GM19467 (cell line): ENCODE data around the gene KCNAB1.
"Not testable (repeated sequence)": the region's sequence is repeated elsewhere in the genome, so short reads cannot be mapped to it uniquely, and the experiment has no call there.

Source experiments
- ATAC-seq: cut with Tn5 transposase; IDR thresholded peaks from one replicate; pipeline ENCODE4 v1.9.1; 2021; ENCODE audit warnings: mild to moderate bottlenecking, moderate library complexity; ENCODE audit not compliant: unreplicated experiment

KCNAB1 gene

DNA sequence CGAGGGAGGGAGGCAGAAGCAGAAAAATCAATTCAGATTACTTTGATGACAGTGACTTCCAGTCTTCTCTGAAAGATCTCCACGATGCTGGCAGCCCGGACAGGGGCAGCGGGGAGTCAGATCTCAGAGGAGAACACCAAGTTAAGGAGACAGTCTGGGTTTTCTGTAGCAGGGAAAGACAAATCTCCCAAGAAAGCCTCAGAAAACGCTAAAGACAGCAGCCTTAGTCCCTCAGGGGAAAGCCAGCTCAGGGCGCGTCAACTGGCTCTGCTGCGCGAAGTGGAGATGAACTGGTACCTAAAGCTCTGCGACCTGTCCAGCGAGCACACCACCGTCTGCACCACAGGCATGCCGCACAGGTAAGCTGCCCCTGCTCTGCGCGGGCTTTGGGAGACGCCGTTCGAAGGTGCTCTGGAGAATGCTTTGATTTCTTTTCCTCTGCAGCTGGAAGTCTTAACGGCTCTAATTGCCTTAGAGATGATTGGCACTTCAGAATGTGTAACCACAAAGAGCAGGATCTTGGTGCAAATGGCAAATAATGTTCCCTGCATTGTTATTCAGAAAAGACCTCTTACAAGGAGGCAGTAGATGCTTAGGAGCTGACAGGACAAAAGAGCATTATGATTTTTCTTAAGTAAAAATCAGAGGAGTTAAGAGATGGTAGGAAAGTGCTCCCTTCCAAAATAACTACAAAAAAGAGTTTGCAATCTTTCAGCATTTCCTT, at the start of gene KCNAB1:
TSS of gene KCNAB1 (plus strand) at position 51 of the 724 bp plus-strand sequence.
- no peak for ATAC-seq

DNA sequence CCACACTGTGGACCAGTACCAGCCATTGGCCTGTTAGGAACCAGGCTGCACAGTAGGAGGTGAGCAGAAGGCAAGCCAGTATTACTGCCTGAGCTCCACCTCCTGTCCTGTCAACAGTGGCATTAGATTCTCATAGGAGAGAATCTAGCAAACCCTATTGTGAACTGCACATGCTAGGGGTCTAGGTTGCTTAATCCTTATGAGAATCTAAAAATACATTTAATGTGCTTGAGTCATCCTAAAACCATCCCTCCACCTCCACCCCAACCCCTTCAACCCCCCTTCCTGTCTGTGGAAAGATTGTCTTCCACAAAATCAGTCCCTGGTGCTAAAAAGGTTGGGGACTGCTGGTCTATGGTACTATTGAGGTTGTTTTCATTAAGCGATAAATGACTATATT, 49.3 kb upstream of the KCNAB1 start:
- ATAC-seq: no peak

DNA sequence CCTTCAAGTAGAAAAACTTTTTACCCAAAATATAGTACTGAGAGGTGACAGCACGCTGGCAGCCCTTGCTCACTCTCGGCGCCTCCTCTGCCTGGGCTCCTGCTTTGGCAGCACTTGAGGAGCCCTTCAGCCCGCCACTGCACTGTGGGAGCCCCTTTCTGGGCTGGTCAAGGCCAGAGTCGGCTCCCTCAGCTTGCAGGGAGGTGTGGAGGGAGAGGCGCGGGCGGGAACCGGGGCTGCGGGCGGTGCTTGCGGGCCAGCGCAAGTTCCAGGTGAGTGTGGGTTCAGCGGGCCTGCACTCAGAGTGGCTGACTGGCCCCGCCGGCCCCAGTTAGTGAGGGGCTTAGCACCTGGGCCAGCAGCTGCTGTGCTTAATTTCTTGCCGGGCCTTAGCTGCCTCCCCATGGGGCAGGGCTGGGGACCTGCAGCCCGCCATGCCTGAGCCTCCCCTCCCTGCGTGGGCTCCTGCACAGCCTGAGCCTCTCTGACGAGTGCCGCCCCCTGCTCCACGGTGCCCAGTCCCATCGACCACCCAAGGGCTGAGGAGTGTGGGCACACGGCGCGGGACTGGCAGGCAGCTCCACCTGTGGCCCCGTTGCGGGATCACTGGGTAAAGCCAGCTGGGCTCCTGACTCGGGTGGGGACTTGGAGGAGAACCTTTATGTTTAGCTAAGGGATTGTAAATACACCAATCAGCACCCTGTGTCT, 47.3 kb upstream of the KCNAB1 start:
- ATAC-seq: not testable (repeated sequence)

DNA sequence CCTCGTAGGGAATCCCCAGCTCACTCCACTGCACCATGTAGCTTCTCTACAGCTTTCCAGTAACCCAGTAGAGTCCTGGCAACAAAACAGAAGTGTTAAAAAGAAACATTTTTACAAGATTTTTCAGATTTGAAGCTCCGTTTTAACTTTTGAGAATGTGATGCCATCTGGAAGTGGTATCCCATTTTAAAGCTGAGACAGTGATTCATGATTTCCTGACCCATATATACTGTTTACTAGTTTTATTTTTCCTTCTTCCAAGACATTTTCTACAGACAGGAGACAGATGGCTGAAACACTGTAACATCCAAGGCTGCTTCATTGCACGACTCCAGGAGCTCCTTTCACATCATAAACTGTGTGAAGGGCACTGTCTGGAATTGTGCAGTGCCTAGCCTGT, 30.3 kb upstream of the KCNAB1 start:
- ATAC-seq: no peak

DNA sequence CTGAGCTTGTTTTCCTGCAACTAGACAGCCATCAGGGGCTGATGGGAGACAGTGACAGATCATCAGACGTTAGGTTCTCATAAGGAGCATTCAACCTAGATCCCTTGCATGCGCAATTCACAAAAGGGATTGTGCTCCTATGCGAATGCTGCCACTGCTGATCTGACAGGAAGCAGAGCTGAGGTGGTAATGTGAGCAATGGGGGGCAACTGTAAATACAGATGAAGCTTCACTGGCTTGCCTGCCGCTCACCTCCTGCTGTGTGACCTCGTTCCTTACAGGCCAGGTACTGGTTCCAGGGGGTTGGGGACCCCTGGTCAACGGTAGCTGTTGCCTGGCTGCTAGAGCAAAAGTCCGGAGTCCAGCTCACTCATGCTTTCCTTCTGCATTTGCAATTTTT, 26.4 kb upstream of the KCNAB1 start:
- no peak for ATAC-seq

DNA sequence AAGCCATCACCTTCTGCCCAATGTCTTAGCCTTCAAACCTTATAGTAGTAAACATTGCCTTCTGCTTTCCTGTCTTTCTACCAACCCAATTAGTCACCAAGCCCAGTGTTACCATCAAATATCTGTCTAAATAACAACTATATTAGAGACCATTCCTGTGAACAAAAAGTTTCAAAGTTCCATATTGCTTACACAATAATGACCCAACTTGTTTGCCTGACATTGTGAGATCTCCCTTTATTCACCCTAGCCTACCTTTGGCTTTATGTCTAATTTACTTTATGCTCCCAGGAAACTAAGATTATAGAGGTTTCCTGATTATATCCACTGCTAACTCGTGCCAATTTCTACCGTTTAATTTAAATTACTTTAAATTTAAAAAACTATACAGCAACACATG, 26.0 kb upstream of the KCNAB1 start:
- ATAC-seq: no peak

DNA sequence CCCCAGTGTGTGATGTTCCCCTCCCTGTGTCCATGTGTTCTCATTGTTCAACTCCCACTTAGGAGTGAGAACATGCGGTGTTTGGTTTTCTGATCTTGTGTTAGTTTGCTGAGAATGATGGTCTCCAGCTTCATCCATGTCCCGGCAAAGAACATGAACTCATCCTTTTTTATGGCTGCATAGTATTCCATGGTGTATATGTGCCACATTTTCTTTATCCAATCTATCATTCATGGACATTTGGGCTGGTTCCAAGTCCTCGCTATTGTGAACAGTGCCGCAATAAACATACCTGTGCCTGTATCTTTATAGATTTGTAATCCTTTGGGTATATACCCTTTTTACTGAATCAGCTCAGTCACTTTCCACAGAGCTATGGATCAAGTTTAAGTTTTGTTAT, 24.7 kb upstream of the KCNAB1 start:
- not testable (repeated sequence) for ATAC-seq

DNA sequence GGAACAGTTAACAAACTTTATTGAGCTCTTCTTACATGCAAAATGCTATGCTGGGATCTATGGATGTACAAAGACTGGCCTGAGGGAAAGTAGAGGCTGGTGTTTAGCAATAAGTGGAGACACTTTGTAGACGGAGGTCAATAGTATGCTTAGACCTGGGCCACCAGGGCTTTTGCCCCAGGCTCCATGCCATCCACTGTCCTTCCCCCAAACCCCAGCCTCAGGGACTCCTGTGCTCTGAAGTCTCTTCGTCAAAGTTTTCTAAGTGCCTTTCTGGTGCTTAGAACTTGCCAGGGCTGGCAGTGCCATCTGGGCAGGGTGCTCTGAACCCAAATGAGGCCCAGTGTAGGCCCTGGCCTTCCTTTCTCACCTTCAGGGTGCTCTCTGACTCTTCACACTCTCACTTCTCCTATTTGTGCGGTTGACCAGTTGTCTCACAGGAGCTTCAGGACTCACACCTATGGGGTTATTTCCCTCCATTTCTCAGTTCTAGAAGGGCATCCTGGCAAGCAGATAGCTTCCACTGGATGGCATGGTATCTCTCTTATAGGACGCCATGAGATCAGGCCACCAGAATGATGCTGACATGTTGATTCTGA, 21.8 kb upstream of the KCNAB1 start:
- no peak for ATAC-seq

DNA sequence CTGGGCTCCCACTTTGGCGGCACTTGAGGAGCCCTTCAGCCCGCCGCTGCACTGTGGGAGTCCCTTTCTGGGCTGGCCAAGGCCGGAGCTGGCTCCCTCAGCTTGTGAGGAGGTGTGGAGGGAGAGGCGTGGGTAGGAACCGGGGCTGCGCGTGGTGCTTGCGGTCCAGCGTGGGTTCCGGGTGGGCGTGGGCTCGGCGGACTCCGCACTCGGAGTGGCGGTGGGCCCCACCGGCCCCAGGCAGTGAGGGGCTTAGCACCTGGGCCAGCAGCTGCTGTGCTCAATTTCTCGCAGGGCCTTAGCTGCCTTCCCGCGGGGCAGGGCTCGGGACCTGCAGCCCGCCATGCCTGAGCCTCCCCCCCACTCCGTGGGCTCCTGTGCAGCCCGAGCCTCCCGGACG, 21.0 kb upstream of the KCNAB1 start:
- ATAC-seq: not testable (repeated sequence)

DNA sequence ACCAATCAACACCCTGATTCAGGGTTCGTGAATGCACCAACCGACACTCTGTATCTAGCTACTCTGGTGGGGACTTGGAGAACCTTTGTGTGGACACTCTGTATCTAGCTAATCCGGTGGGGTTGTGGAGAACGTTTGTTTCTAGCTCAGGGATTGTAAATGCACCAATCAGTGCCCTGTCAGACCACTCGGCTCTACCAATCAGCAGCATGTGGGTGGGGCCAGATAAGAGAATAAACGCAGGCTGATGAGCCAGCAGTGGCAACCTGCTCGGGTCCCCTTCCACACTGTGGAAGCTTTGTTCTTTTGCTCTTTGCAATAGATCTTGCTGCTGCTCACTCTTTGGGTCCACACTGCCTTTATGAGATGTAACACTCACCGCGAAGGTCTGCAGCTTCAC, 20.4 kb upstream of the KCNAB1 start:
- not testable (repeated sequence) for ATAC-seq

DNA sequence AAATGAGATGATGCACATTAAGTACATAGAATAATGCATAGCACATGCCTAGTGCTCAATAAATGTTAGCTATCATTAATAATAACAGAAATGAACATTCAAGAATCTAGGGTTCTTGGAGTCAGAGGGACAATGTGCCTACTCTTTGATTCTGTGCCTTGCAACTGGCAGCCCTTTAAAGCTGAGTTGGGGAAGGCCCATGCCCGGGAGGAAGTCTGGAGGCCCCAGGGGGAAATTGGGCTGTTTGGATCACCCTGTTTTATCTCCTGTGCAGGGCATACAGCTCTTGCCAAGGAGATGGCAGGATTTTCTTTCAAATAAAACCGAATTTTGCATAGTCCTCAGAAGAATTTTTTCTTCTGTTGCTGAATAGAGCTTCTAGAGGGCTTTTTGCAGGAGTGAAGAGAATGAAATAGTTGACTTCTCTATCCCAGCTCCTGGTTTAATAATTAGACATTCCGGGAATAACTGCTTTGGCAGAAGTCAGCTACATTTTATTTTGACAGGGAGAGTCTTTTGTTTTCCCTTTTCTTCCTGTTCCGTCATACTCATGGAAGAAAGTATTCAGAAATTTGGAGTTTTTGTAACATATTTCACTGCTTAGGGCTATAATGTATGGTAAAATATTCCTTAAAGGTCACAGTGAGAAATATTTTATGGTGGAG, 18.0 kb upstream of the KCNAB1 start:
- no peak for ATAC-seq

DNA sequence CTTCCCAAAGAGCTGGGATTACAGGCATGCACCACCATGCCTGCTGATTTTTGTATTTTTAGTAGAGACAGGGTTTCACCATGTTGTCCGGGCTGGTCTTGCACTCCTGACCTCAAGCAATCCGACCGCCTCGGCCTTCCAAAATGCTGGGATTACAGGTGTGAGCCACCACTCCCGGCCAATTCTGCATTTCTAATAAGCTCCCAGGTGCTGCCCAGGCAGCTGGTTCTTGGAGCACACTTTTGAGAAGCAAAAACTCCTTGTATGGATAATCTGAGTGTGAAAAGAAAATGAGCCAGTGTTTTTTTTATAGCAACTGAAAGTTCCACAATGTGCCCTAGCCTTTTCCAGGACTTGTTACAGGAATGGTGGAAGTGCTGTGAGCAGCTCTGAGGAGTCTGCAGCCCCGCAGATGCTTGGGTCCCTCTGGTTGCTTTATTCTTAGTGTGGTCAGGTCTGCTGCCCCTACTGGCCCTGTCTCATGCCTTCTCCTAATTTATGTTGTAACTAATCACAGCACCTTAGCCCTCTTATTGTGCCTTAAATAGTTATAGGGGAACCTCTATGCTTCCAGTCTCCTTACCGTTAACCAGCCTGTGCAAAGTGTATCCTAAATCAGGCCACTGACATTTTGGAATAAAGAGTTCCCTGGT, 13.5 kb upstream of the KCNAB1 start:
- no peak for ATAC-seq

DNA sequence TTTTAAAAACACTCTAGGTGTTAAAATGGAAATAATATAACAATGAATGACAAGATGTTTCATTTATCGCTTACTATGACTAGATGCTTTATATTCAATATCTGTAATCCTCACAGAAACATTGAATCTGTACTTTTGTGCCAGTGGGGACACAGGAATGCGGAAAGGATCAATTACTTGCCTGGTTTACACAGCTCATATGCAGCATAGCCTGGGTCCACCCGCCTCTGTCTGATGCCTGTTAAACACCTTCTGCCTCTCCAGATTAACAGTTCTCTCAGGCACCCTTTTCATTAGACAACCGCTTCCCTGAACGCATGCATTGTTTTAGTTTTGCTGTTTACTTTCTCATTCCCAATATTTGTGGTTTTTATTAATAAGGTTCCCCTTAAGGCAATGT, 12.9 kb upstream of the KCNAB1 start:
- no peak for ATAC-seq

DNA sequence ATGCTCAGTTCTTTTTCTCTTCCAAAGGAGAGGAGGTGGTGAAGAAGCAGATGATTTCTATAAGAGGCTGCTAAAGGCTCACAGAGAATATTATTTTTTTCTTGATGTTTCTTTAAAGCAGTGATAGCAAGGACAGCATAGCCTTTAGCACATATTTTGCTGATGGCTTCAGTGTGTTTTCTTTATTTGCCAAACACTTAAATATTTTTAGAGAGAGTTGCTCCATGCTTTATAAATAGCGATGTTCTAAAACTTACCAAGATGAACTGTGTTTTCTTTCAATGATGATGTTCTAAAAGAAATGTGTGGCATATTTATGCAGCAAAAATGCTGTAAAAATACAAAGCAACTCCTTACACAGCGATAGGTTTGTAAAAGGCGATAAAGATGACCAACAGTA, 11.8 kb upstream of the KCNAB1 start:
- no peak for ATAC-seq

DNA sequence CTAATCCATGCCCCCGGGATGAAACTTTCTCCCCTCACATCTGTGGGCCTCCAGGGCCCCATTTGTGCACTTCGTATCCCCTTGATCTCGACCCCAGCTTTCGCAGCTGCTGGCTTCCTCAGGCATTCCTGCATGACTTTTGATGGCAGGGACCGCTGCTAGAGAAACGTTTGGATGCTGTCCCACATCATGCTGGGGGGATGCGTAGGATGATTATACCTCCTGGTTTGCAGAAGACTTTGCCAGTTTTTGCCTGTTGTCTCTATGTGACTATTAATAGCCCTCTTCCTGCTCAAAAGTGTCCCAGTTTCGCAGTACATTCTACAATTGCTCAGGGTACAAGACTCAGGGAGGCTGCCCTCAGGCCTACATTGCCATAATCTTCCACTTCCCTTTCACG, 10.4 kb upstream of the KCNAB1 start:
- ATAC-seq: no peak

DNA sequence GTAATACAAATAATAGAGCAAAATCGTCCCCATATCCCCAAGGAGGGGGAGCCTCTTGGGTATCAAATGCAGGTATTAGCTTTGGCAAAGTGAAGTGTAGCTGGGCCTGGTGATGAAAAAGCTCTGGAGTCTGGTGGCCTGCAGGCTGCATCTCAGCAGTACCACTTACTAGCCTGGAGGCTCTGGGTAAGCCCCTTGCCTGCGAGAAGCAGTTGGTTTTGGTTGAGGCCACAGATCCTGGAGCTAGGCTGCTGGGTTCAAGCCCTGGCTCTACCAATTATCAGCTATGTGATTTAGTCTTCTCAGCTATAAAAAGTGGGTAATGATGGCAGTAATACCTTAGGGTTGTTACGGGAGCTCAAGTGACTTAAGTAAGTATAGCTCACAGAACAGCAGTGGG, 6.1 kb downstream of the KCNAB1 start:
- ATAC-seq: no peak

DNA sequence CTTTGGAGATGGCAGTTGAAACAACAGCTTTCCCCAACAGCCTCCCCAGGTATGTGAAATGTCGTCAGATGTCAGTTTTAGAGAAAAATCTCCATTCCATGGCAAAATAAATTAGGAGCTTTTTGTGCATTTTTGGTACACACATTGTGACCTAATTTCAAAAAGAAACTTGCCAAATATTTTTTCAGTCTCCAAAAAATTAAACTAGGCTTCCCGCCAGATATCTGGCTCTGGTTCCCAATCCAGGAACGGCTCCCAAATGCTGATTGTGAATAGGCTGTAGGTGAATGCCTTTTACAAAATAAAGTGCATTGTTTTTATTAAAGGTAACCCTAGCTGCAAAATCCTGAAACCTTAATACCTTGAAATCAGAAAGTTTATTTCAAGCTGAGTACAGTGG, 10.9 kb downstream of the KCNAB1 start:
- ATAC-seq: no peak

DNA sequence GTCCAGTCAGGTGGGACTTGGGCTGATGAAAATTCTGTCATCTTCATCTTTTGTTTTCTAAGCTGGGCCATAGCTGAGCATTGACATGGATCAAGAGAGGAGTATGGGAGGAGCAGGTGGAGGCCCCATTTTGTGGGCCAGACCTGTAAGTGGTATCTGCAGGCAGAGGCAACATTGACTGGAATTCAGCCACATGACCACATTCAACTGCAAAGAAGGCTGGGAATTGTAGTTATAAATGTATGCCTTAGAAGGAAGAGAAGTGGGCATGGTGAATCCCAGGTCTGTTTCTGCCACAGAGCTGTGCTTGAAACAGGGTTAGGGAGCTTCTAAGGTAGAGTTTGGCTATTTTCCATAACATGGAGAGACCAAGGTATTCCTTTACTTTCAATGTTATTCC, 11.4 kb downstream of the KCNAB1 start:
- ATAC-seq: no peak

DNA sequence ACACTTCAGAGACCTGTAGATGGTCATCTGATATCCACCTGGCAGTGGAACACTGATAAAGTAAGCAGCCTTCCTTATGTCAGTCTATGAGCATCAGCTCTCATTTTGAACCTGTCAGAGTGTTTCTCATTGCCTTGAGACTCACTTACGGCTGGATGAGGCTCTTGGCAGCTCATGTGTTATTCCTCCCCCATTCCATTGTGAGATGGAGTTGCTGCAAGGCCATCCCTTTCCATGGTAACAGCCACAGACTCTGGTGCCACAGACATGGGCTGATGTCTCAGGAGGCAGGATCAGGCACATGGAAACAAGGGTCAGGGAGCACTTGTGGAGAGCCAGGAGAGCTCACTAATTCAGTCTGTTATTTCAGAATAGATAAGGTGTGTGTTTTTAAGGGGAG, 11.9 kb downstream of the KCNAB1 start:
- no peak for ATAC-seq

DNA sequence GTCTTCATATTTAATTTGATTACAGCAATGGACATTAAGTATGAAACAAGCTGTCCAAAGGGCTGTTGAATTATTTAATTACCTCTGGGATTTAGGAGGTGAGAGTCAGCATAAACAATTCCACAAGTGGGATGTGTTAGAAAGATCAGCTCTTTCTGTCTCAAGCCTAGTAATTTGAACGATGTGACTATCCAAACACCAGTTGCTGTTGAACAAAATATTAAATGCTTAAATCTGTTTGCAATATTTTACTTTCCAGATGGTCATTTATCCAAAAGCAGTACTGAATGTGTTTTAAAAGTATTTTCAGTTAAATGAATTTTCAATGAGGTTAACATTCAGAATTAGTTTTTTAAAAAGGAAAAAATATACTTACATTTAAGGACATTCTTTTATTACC, 12.7 kb downstream of the KCNAB1 start:
- no peak for ATAC-seq

DNA sequence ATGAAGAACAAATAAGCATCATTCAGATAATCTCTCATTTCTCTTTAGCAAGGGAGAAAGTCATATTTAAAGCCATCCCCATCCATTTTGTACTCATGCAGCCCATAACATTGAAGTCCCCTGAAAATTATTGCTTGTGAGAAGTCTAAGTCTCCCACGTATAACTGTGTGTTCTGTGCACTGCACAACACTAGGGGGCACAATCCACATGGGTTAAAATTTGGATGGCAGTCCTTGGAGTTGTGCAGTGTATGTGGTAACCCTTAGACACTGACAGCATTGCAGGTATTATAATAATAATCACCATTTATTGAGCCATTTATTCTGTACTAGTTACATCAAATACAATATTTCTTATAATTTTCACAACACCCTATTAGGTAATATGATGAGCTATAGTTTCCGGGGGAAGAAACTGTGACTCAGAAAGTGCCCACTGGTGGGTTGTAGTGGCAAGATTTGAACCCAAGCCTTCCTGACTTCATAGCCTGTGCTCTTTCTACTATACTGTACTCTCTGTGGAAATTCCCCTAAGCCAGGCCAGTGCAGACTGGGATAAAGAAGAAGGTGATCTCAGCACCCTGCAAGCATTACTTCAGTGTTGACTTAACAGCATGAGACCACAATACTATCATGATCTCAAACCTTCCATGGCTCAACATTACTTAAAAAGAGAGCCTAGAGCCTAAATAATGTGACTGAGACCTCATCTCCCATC, 15.7 kb downstream of the KCNAB1 start:
- no peak for ATAC-seq
